B cell (primary cell): ENCODE data around the gene CEP85. TPM values are rescaled to one million over a fixed set of nuclear protein-coding genes. Genes with fewer than 3 reads are reported as not detected.

Source experiments
- ATAC-seq: fragments of 200-7000 bp; cut with Tn5 transposase; one replicate; pipeline ENCODE4 v1.10.0; 2021; ENCODE audit warnings: low read depth, mild to moderate bottlenecking, moderate number of reproducible peaks, moderate library complexity
- CTCF ChIA-PET: fragments of 350-600 bp; sonication (Branson Sonifier 250); formaldehyde crosslinking; loops from one replicate; lab custom pipeline; 2021; ENCODE audit warnings: antibody characterized with exemption, inconsistent platforms; lab: Charles Lee
- POLR2A ChIA-PET: fragments of 350-600 bp; sonication (Branson Sonifier 250); formaldehyde crosslinking; loops from one replicate; lab custom pipeline; 2021; ENCODE audit warnings: antibody characterized with exemption; lab: Charles Lee
- DNase-seq: peaks from one replicate; pipeline ENCODE4 v3.0.0; 2013
- H2AFZ ChIP-seq: 2 replicates; pipeline ENCODE4 v1.6.1; 2012; ENCODE audit warnings: mild to moderate bottlenecking, low read depth, low read length; ENCODE audit not compliant: insufficient read depth, poor library complexity, severe bottlenecking
- H3K27ac ChIP-seq, 2 donors: 1 replicate in 1 of 2; 2 replicates in 1 of 2; pipeline ENCODE4 v1.5.1; 2012 to 2013; ENCODE audit warnings: low read length in 2 of 2, mild to moderate bottlenecking in 2 of 2, moderate library complexity in 1 of 2
- H3K27me3 ChIP-seq, 4 experiments: fragments of 200-600 bp in 1 of 4; sonication (generic) in 1 of 4; replicated peaks in 1 of 4; 1 replicate in 2 of 4; 2 replicates in 2 of 4; pipeline versions ENCODE4 v1.6.1 to v1.7.0; 2013 to 2016; ENCODE audit warnings: low read length in 3 of 4, mild to moderate bottlenecking in 2 of 4, mixed read lengths in 1 of 4, moderate library complexity in 1 of 4; ENCODE audit not compliant: insufficient read depth in 4 of 4, control insufficient read depth in 3 of 4; ENCODE audit errors: control extremely low read depth in 1 of 4
- H3K36me3 ChIP-seq, 2 experiments: replicated peaks in 1 of 2; 1 replicate in 1 of 2; 2 replicates in 1 of 2; pipeline versions ENCODE4 v1.6.1 to v1.7.1; 2013; ENCODE audit warnings: low read length in 1 of 2; ENCODE audit not compliant: insufficient read depth in 2 of 2, control insufficient read depth in 1 of 2; ENCODE audit errors: control extremely low read depth in 1 of 2, extremely low read depth in 1 of 2
- H3K4me1 ChIP-seq, 2 donors: fragments of 200-600 bp in 1 of 2; sonication (generic) in 1 of 2; 1 replicate in 1 of 2; 2 replicates in 1 of 2; pipeline versions ENCODE4 v1.5.1 to v1.6.1; 2013 to 2017; ENCODE audit warnings: low read length in 2 of 2; ENCODE audit not compliant: control insufficient read depth in 2 of 2, insufficient read depth in 2 of 2
- H3K4me2 ChIP-seq: replicated peaks from 2 replicates; pipeline ENCODE3; 2012; ENCODE audit warnings: mild to moderate bottlenecking, low read depth, low read length; ENCODE audit not compliant: poor library complexity, severe bottlenecking
- H3K4me3 ChIP-seq, 5 experiments: fragments of 200-600 bp in 1 of 5; sonication (generic) in 1 of 5; 1 replicate in 3 of 5; 2 replicates in 2 of 5; pipeline versions ENCODE4 v1.5.1 to v1.7.0; 2011 to 2016; ENCODE audit warnings: low read length in 4 of 5, mild to moderate bottlenecking in 4 of 5, low read depth in 2 of 5, control low read depth in 1 of 5, moderate library complexity in 1 of 5; ENCODE audit not compliant: insufficient read depth in 1 of 5; ENCODE audit errors: control extremely low read depth in 1 of 5, extremely low read depth in 1 of 5
- H3K79me2 ChIP-seq: fragments of 200-600 bp; sonication (generic); one replicate; pipeline ENCODE4 v1.6.0; 2016; ENCODE audit warnings: low read length; ENCODE audit not compliant: control insufficient read depth, insufficient read depth
- H3K9ac ChIP-seq: fragments of 200-600 bp; sonication (generic); 2 replicates; pipeline ENCODE4 v1.6.1; 2017; ENCODE audit warnings: mild to moderate bottlenecking, low read length, moderate library complexity
- H3K9me3 ChIP-seq, 3 donors: one replicate each; pipeline versions ENCODE4 v1.6.1 to v1.7.1; 2013; ENCODE audit warnings: low read length in 2 of 3; ENCODE audit not compliant: control insufficient read depth in 2 of 3, insufficient read depth in 1 of 3; ENCODE audit errors: control extremely low read depth in 1 of 3
- H4K20me1 ChIP-seq: 2 replicates; pipeline ENCODE4 v1.6.0; 2012; ENCODE audit warnings: mild to moderate bottlenecking, low read length; ENCODE audit not compliant: insufficient read depth, control insufficient read depth, poor library complexity, severe bottlenecking
- H3K27ac Mint-ChIP-seq: one replicate; pipeline ENCODE4 v1.8.0; 2021; ENCODE audit warnings: mixed read lengths
- H3K27me3 Mint-ChIP-seq: one replicate; pipeline ENCODE4 v1.8.0; 2021; ENCODE audit warnings: mixed read lengths
- H3K4me1 Mint-ChIP-seq: one replicate; pipeline ENCODE4 v1.8.0; 2021; ENCODE audit warnings: mixed read lengths
- H3K4me3 Mint-ChIP-seq: one replicate; pipeline ENCODE4 v1.8.0; 2021; ENCODE audit warnings: mixed read lengths
- H3K9me3 Mint-ChIP-seq: one replicate; pipeline ENCODE4 v1.8.0; 2022; ENCODE audit warnings: mixed read lengths; ENCODE audit not compliant: insufficient read depth
- CTCF ChIP-seq: fragments of 200-600 bp; IDR thresholded peaks from one replicate; pipeline ENCODE4 v1.8.0; 2022; ENCODE audit warnings: antibody characterized with exemption, mild to moderate bottlenecking
- EZH2 ChIP-seq: IDR thresholded peaks from 2 replicates; pipeline ENCODE4 v1.6.1; 2012; ENCODE audit warnings: borderline replicate concordance, low read depth, mild to moderate bottlenecking, moderate library complexity, low read length; ENCODE audit not compliant: insufficient read depth, poor library complexity, severe bottlenecking
- WGBS: methylation state at CpG from one replicate; pipeline ENCODE4 v1.1.5; 2013; ENCODE audit warnings: missing lambda C conversion rate; ENCODE audit not compliant: insufficient coverage; 5-methylcytosine and 5-hydroxymethylcytosine counted together
- intact Hi-C: fragments of 100-400 bp; cut with micrococcal nuclease; formaldehyde crosslinking; loops from one replicate; pipeline ENCODE4 v1.10.0; 2022
- polyA plus RNA-seq: library from polyadenylated mRNA; depleted of rRNA; stranded (reverse); fragments of >200 nt; gene quantifications from 2 replicates; pipeline ENCODE4 v1.2.3, GENCODE V29; 2012
- total RNA-seq, 2 donors: library from RNA; stranded (reverse); fragments of 120-200 nt in 1 of 2; gene quantifications; 1 replicate in 1 of 2; 2 replicates in 1 of 2; pipeline versions ENCODE4 v1.2.3 to v1.2.4, GENCODE V29; 2013 to 2022

CEP85 gene
- total and polyA plus RNA-seq, 2 donors (not counting 1 experiment from before 2014, with no cell fraction given) = 16.2 to 16.3 TPM

GRCh38 chr1:26324550-26324949 lies 90.5 kb downstream of the CEP85 start:
- Mint-ChIP-seq H3K9me3 (no peaks in the 10 kb centered on the region), H3K4me1 (peaks cover 40% of the 10 kb centered on the region), H3K27me3 (no peaks in the 10 kb centered on the region), H3K4me3 (no peak overlapping the region), H3K27ac (peak overlapping the region; percentile 57)
- H3K9ac ChIP-seq = no peak overlapping the region
- peaks cover 0 to 49% of the 10 kb centered on the region in 2 experiments for H3K36me3 ChIP-seq
- H3K4me2 ChIP-seq = no peak overlapping the region
- no CpG with 5 or more reads among the region's 3 CpGs for WGBS
- peaks cover 31 to 33% of the 10 kb centered on the region in 2 donors for H3K4me1 ChIP-seq
- intact Hi-C loops = no loop called here
- H3K9me3 ChIP-seq = no peaks in the 10 kb centered on the region
- TF ChIP-seq CTCF (no peak), EZH2 (no peak)
- H2AFZ ChIP-seq = no peak overlapping the region
- ATAC-seq (no peak), DNase-seq (no peak)
- ChIA-PET CTCF (interaction anchor here (5.0 to 30.0 kb wide), 2 partner anchors 40 to 42 kb away, joined by 28 to 1400 read pairs; partner anchors contain the start of gene SH3BGRL3), POLR2A (interaction anchor here (15.2 kb wide), 1 partner anchor 40 kb away, joined by 1239 read pairs; the partner anchor contains the start of gene SH3BGRL3)
- H3K27ac ChIP-seq = peak overlapping the region in 1 of 2 donors; percentile 54
- H3K79me2 ChIP-seq = peaks cover 24% of the 10 kb centered on the region
- H3K27me3 ChIP-seq = no peaks in the 10 kb centered on the region
- H3K4me3 ChIP-seq = no peak overlapping the region
- peaks cover 49% of the 10 kb centered on the region for H4K20me1 ChIP-seq

- intact Hi-C loops = no loop called here
- Histone ChIP-seq H3K36me3 (peaks cover 0 to 18% of the 10 kb centered on the region in 2 experiments), H3K9me3 (no peaks in the 10 kb centered on the region), H3K79me2 (peaks cover 4% of the 10 kb centered on the region), H4K20me1 (peaks cover 17% of the 10 kb centered on the region), H3K4me1 (peaks cover under 1 to 4% of the 10 kb centered on the region in 2 donors), H2AFZ (no peak overlapping the region), H3K27me3 (no peaks in the 10 kb centered on the region), H3K9ac (no peak overlapping the region), H3K4me2 (no peak overlapping the region), H3K27ac (no peak overlapping the region), H3K4me3 (no peak overlapping the region)
- ATAC-seq = no peak
- H3K27me3 Mint-ChIP-seq = no peaks in the 10 kb centered on the region
- peaks cover 9% of the 10 kb centered on the region for H3K4me1 Mint-ChIP-seq
- H3K9me3 Mint-ChIP-seq = no peaks in the 10 kb centered on the region
- no peak overlapping the region for H3K27ac Mint-ChIP-seq
- TF ChIP-seq CTCF = no peak
- ChIA-PET POLR2A (interaction anchor here (1.2 kb wide), 2 partner anchors 44 to 48 kb away, joined by 3 read pairs; partner anchors contain the start of gene SH3BGRL3), CTCF (interaction anchor here (1.2 to 30.0 kb wide), 4 partner anchors 34 to 94 kb away, joined by 3 to 1400 read pairs (median 5); partner anchors contain the start of gene SH3BGRL3)
- 97% methylated on average over 4 of the region's 8 CpGs for WGBS
- no peak for DNase-seq
- no peak overlapping the region for H3K4me3 Mint-ChIP-seq
These were observed 94.0 kb downstream of the CEP85 start for GRCh38 chr1:26327956-26328362.

Other genes starting within 250 kb of the CEP85 start
- gene PAFAH2, start 236.1 kb upstream of the CEP85 start, total RNA-seq = 8.8 and 10.8 TPM in 2 replicates
- 5.1 and 6.0 TPM in 2 replicates for gene PAFAH2, start 236.1 kb upstream of the CEP85 start, polyA plus RNA-seq
- gene EXTL1, start 212.4 kb upstream of the CEP85 start, total RNA-seq = 0.12 TPM in 2 replicates
- not detected in 2 replicates for gene EXTL1, start 212.4 kb upstream of the CEP85 start, polyA plus RNA-seq
- gene SLC30A2, start 188.1 kb upstream of the CEP85 start, total RNA-seq = not detected in 2 replicates
- not detected in 2 replicates for gene SLC30A2, start 188.1 kb upstream of the CEP85 start, polyA plus RNA-seq
- not detected in 2 replicates for gene TRIM63, start 166.6 kb upstream of the CEP85 start, total RNA-seq
- 0.22 TPM in 1 of 2 replicates, not detected in the other for gene TRIM63, start 166.6 kb upstream of the CEP85 start, polyA plus RNA-seq
- 15.2 and 17.3 TPM in 2 replicates for gene PDIK1L, start 122.4 kb upstream of the CEP85 start, total RNA-seq
- 1.3 and 2.0 TPM in 2 replicates for gene PDIK1L, start 122.4 kb upstream of the CEP85 start, polyA plus RNA-seq
- gene FAM110D, start 75.1 kb upstream of the CEP85 start, total RNA-seq = not detected in 2 replicates
- gene FAM110D, start 75.1 kb upstream of the CEP85 start, polyA plus RNA-seq = not detected in 2 replicates
- gene C1orf232, start 65.2 kb upstream of the CEP85 start, total RNA-seq = not detected in 2 replicates
- not detected in 2 replicates for gene C1orf232, start 65.2 kb upstream of the CEP85 start, polyA plus RNA-seq
- gene ZNF593, start 64.3 kb upstream of the CEP85 start, total RNA-seq = 10.7 and 13.5 TPM in 2 replicates
- 60.0 and 61.9 TPM in 2 replicates for gene ZNF593, start 64.3 kb upstream of the CEP85 start, polyA plus RNA-seq
- not detected in 2 replicates for gene ZNF593OS, start 62.4 kb upstream of the CEP85 start, total RNA-seq
- gene ZNF593OS, start 62.4 kb upstream of the CEP85 start, polyA plus RNA-seq = 0.09 TPM in 1 of 2 replicates, not detected in the other
- gene CNKSR1, start 56.7 kb upstream of the CEP85 start, total RNA-seq = 3.7 and 4.7 TPM in 2 replicates
- 5.8 and 8.8 TPM in 2 replicates for gene CNKSR1, start 56.7 kb upstream of the CEP85 start, polyA plus RNA-seq
- not detected in 2 replicates for gene CATSPER4, start 43.6 kb upstream of the CEP85 start, total RNA-seq
- gene CATSPER4, start 43.6 kb upstream of the CEP85 start, polyA plus RNA-seq = not detected in 2 replicates
- 230 and 232 TPM in 2 replicates for gene SH3BGRL3, start 45.9 kb downstream of the CEP85 start, total RNA-seq
- 86.7 and 150 TPM in 2 replicates for gene SH3BGRL3, start 45.9 kb downstream of the CEP85 start, polyA plus RNA-seq
- gene UBXN11, start 72.4 kb downstream of the CEP85 start, total RNA-seq = 81.4 and 83.8 TPM in 2 replicates
- gene UBXN11, start 72.4 kb downstream of the CEP85 start, polyA plus RNA-seq = 66.2 and 68.0 TPM in 2 replicates
- 1,072 and 1,116 TPM in 2 replicates for gene CD52, start 83.8 kb downstream of the CEP85 start, total RNA-seq
- gene CD52, start 83.8 kb downstream of the CEP85 start, polyA plus RNA-seq = 1,095 and 1,597 TPM in 2 replicates
- 1.8 and 3.3 TPM in 2 replicates for gene CRYBG2, start 119.9 kb downstream of the CEP85 start, total RNA-seq
- gene CRYBG2, start 119.9 kb downstream of the CEP85 start, polyA plus RNA-seq = 1.9 and 5.3 TPM in 2 replicates
- gene ZNF683, start 138.6 kb downstream of the CEP85 start, total RNA-seq = 0.67 TPM in 1 of 2 replicates, not detected in the other
- gene ZNF683, start 138.6 kb downstream of the CEP85 start, polyA plus RNA-seq = 0.45 and 0.46 TPM in 2 replicates
- not detected in 2 replicates for gene LIN28A, start 176.6 kb downstream of the CEP85 start, total RNA-seq
- gene LIN28A, start 176.6 kb downstream of the CEP85 start, polyA plus RNA-seq = not detected in 2 replicates
- gene DHDDS, start 198.1 kb downstream of the CEP85 start, total RNA-seq = 54.2 and 61.7 TPM in 2 replicates
- gene DHDDS, start 198.1 kb downstream of the CEP85 start, polyA plus RNA-seq = 20.4 and 21.9 TPM in 2 replicates
- 445 and 457 TPM in 2 replicates for gene HMGN2, start 238.2 kb downstream of the CEP85 start, total RNA-seq
- 326 and 377 TPM in 2 replicates for gene HMGN2, start 238.2 kb downstream of the CEP85 start, polyA plus RNA-seq